Stimulated activated CD4-positive, alpha-beta T cell treated with anti-CD3 and anti-CD28 coated beads, Interleukin-1b, Interleukin-23, amount 100 ng/mL, for 4 hours (primary cell): ENCODE data around the gene KHDRBS1.
"Not testable (repeated sequence)": the region's sequence is repeated elsewhere in the genome, so short reads cannot be mapped to it uniquely, and the experiment has no call there.

Experiments
- DNase-seq, 2 donors: peaks; one replicate each; pipeline ENCODE4 v3.0.0-alpha.2; 2020; ENCODE audit warnings: low read depth in 2 of 2

The KHDRBS1 gene

GRCh38 chr1:32013386-32014198 is at the start of gene KHDRBS1:
TSS of gene KHDRBS1 (plus strand) at chr1:32013868. CDS start at chr1:32013996, 128 bp downstream.
- DNase-seq = peak; percentile 96 to 97

GRCh38 chr1:31970873-31971272 is 42.8 kb upstream of the KHDRBS1 start:
- no peak for DNase-seq

- DNase-seq = no peak
Measured at GRCh38 chr1:31976401-31976800, 37.3 kb upstream of the KHDRBS1 start.

GRCh38 chr1:31977385-31978131 is 36.1 kb upstream of the KHDRBS1 start:
- no peak for DNase-seq

- no peak for DNase-seq
Measured at GRCh38 chr1:31978843-31979400, 34.7 kb upstream of the KHDRBS1 start.

- no peak for DNase-seq
Measured at GRCh38 chr1:31980835-31981455, 32.7 kb upstream of the KHDRBS1 start.

- no peak for DNase-seq
Measured at GRCh38 chr1:31981456-31981839, 32.2 kb upstream of the KHDRBS1 start.

GRCh38 chr1:31981972-31982371 is 31.7 kb upstream of the KHDRBS1 start:
- no peak for DNase-seq

GRCh38 chr1:31984419-31985347 is 29.0 kb upstream of the KHDRBS1 start:
- peak in 1 of 2 donors; percentile 36 for DNase-seq

GRCh38 chr1:31985430-31985829 is 28.2 kb upstream of the KHDRBS1 start:
- no peak for DNase-seq

GRCh38 chr1:31987135-31987619 is 26.5 kb upstream of the KHDRBS1 start:
- no peak for DNase-seq

GRCh38 chr1:31989964-31990363 is 23.7 kb upstream of the KHDRBS1 start:
- no peak for DNase-seq

- DNase-seq = no peak
Measured at GRCh38 chr1:31991182-31991581, 22.5 kb upstream of the KHDRBS1 start.

- no peak for DNase-seq
Measured at GRCh38 chr1:31995263-31995662, 18.4 kb upstream of the KHDRBS1 start.

- DNase-seq = not testable (repeated sequence)
Measured at GRCh38 chr1:31996121-31996520, 17.5 kb upstream of the KHDRBS1 start.

GRCh38 chr1:32001863-32002262 is 11.8 kb upstream of the KHDRBS1 start:
- no peak for DNase-seq

GRCh38 chr1:32002285-32002684 is 11.4 kb upstream of the KHDRBS1 start:
- DNase-seq = not testable (repeated sequence)

GRCh38 chr1:32005522-32005921 is 8.1 kb upstream of the KHDRBS1 start:
- no peak for DNase-seq

- no peak for DNase-seq
Measured at GRCh38 chr1:32007591-32007940, 6.1 kb upstream of the KHDRBS1 start.

GRCh38 chr1:32010246-32010645 is 3.4 kb upstream of the KHDRBS1 start:
- DNase-seq = no peak
